Esophagus (tissue), 2 donors: ENCODE results near the gene KCNK18. TPM values are rescaled to one million over a fixed set of nuclear protein-coding genes. Genes with fewer than 3 reads are reported as not detected.

Experiments
- H3K27ac ChIP-seq, 2 donors: one replicate each; pipeline ENCODE4 v1.5.1; 2013; ENCODE audit warnings: low read depth in 2 of 2, mild to moderate bottlenecking in 2 of 2, inconsistent platforms in 1 of 2, low read length in 1 of 2, moderate library complexity in 1 of 2
- H3K27me3 ChIP-seq, 2 donors: one replicate each; pipeline ENCODE4 v1.6.1; 2013; ENCODE audit warnings: low read length in 2 of 2, control low read depth in 1 of 2, mild to moderate bottlenecking in 1 of 2; ENCODE audit not compliant: insufficient read depth in 2 of 2, control insufficient read depth in 1 of 2
- H3K36me3 ChIP-seq, 2 donors: one replicate each; pipeline ENCODE4 v1.6.1; 2013; ENCODE audit warnings: low read length in 1 of 2; ENCODE audit not compliant: control insufficient read depth in 2 of 2, insufficient read depth in 2 of 2
- H3K4me1 ChIP-seq, 2 donors: one replicate each; pipeline ENCODE4 v1.6.1; 2013; ENCODE audit warnings: low read length in 1 of 2; ENCODE audit not compliant: control insufficient read depth in 2 of 2, insufficient read depth in 2 of 2
- H3K4me3 ChIP-seq, 2 donors: one replicate each; pipeline ENCODE4 v1.5.1; 2013; ENCODE audit warnings: low read length in 2 of 2, mild to moderate bottlenecking in 2 of 2, low read depth in 1 of 2, moderate library complexity in 1 of 2
- H3K9me3 ChIP-seq, 2 donors: one replicate each; pipeline ENCODE4 v1.6.1; 2013; ENCODE audit warnings: mild to moderate bottlenecking in 2 of 2, low read depth in 1 of 2, low read length in 1 of 2, moderate library complexity in 1 of 2; ENCODE audit not compliant: control insufficient read depth in 2 of 2, insufficient read depth in 1 of 2
- WGBS, 2 donors: extraction: QIAGEN DNeasy Blood & Tissue Kit; methylation state at CpG; one replicate each; pipeline ENCODE4 v1.1.7; 2013; 5-methylcytosine and 5-hydroxymethylcytosine counted together
- polyA plus RNA-seq, 2 donors: library from polyadenylated mRNA; stranded (reverse); fragments of 200-250 nt; gene quantifications; one replicate each; pipeline ENCODE4 v1.2.3, GENCODE V29; 2013
- donor health status: healthy with polysubstance abuse.
- donor health status: Bipolar disorder and iron deficiency.

Gene KCNK18
- not detected for polyA plus RNA-seq

DNA sequence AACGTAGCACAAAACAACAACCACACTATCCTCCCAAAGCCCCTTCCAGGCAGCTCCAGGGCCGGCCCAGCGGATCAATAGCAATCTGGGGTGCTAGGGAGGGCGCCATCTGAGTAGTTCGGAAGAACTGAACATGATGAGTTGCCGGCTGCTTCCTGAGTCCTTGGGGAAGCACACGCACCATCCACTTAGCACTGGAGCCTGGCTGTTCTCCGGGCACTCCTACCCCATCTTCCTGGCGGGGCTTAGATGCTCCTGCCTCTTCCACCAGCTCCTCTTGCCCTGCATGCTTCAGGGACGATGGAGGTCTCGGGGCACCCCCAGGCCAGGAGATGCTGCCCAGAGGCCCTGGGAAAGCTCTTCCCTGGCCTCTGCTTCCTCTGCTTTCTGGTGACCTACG is at the start of gene KCNK18:
TSS of gene KCNK18 (plus strand) at position 301 of the 400 bp plus-strand sequence. CDS start at position 301, 0 bp downstream.
- Histone ChIP-seq H3K9me3 (peaks cover 0 to 6% of the 10 kb centered on the region in 2 donors), H3K4me3 (no peak within 1 kb of the TSS), H3K27me3 (no peaks in the 10 kb centered on the region), H3K36me3 (no peaks in the 10 kb centered on the region), H3K27ac (no peak within 1 kb of the TSS), H3K4me1 (no peaks in the 10 kb centered on the region)
- 84 to 85% methylated on average over 12 of the region's 12 CpGs for WGBS, 2 donors

DNA sequence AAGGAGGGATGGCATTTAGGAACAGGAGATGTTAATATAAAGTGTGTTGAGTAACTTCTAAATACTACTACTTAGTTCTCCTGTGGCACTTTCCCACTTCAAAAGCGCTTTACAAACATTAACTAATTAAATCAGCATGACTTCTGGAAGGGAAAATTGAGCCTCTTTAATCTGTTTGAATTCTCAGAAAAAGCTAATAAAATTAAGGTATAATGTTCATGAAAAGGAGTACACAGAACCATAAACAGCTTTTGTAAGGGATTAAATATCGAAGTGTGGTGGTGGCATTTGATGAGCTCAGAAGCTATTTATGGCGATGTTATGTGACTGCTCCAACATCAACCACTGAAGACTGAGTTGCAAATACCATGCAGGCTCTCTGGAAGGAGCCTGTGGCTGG is 49.0 kb upstream of the KCNK18 start:
- WGBS, 2 donors: 78 to 79% methylated on average over 3 of the region's 3 CpGs
- Histone ChIP-seq H3K27me3 (peaks cover 4 to 16% of the 10 kb centered on the region in 2 donors), H3K9me3 (peaks cover 0 to 3% of the 10 kb centered on the region in 2 donors), H3K4me1 (no peaks in the 10 kb centered on the region), H3K4me3 (no peak overlapping the region), H3K36me3 (no peaks in the 10 kb centered on the region), H3K27ac (no peak overlapping the region)

DNA sequence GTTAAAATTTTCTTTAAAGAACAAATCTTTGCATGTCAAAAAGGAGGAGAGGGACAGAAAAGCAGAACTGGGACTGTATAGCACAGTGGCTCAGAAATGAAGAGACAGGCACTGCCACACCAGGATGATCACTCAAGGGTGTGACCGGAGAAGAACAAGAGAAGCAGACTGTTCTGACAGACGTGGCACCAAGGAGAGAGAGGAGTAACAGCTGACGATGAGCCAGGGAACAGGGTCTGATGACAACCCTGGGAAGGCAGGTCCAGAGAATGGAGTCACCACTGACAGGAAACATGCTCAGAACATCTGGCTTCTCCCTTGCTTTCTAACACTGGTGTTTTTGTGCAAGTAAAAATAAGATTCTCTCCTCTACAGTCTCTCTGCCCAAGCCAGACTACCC is 44.6 kb upstream of the KCNK18 start:
- Histone ChIP-seq H3K36me3 (no peaks in the 10 kb centered on the region), H3K27ac (no peak overlapping the region), H3K27me3 (peaks cover 5 to 8% of the 10 kb centered on the region in 2 donors), H3K4me1 (no peaks in the 10 kb centered on the region), H3K9me3 (no peaks in the 10 kb centered on the region), H3K4me3 (no peak overlapping the region)
- WGBS, 2 donors: 42% methylated on average over 3 of the region's 3 CpGs

DNA sequence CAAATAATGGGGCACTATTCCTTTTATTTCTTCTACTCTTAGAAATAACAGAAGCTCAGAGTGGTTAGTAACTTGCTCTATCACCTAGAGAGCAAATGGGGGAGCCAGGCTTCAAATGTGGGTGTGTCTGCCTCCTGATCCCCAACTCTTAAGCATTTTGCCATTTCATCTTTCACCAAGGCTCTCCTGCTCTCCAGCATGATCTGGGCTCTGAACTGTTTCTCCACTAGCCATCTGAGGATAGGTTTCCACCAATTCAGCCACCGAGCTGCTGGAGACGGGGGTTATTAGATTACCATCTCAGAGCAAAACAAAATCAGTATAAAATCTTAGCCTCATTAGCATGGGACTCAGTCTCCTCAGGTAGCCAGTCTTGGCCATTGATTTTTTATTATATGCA is 39.0 kb upstream of the KCNK18 start:
- Histone ChIP-seq H3K36me3 (no peaks in the 10 kb centered on the region), H3K4me1 (peaks cover under 1 to 1% of the 10 kb centered on the region in 2 donors), H3K4me3 (no peak overlapping the region), H3K9me3 (no peaks in the 10 kb centered on the region), H3K27me3 (peaks cover 8 to 29% of the 10 kb centered on the region in 2 donors), H3K27ac (no peak overlapping the region)
- WGBS, 2 donors: 20 to 23% methylated on average over 2 of the region's 2 CpGs

DNA sequence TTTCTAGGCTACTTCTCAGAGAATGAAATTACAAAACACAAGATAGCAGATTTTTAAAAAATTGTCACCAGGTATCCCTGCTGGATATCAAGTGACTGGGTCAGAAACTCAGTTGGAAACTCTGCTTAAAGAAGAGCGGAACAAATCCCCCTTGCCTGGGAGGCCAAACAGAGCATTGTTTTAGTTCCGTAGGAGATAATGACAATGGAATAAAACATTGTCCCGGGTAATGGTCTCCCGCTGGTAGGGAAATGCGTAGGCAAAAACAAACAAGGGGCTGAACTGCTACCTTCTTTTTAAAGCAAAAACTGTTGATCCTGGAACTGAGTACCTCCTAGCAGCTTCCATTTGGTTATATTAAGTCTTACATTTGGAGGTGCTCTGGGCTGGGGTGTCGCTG is 37.9 kb upstream of the KCNK18 start:
- Histone ChIP-seq H3K4me3 (no peak overlapping the region), H3K4me1 (peaks cover 4 to 5% of the 10 kb centered on the region in 2 donors), H3K9me3 (no peaks in the 10 kb centered on the region), H3K27me3 (peaks cover 8 to 35% of the 10 kb centered on the region in 2 donors), H3K27ac (no peak overlapping the region), H3K36me3 (no peaks in the 10 kb centered on the region)
- 15 to 19% methylated on average over 6 of the region's 6 CpGs for WGBS, 2 donors

DNA sequence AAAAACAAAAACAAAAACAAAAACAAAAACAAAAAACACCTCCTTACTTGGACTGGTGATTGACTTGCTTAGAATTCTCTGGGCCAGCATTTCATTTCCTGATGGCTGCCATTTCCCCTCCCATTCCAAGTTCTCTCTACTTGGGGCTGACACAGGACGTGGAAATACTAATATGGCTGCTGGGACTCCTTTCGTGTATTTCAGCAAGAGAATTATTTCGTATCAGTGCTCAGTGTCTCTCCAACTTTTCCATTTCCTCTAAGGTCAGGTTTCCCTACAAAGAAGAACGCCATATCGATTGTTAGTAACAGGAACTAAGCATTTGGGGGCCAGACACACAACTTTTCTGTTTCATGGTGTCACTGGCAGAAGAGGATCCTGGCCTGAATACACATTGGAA is 36.7 kb upstream of the KCNK18 start:
- Histone ChIP-seq H3K9me3 (peaks cover 0 to under 1% of the 10 kb centered on the region in 2 donors), H3K36me3 (no peaks in the 10 kb centered on the region), H3K27ac (no peak overlapping the region), H3K4me3 (no peak overlapping the region), H3K4me1 (peaks cover 5% of the 10 kb centered on the region in 2 donors), H3K27me3 (peaks cover 8 to 33% of the 10 kb centered on the region in 2 donors)
- WGBS, 2 donors: 18 to 22% methylated on average over 5 of the region's 5 CpGs

DNA sequence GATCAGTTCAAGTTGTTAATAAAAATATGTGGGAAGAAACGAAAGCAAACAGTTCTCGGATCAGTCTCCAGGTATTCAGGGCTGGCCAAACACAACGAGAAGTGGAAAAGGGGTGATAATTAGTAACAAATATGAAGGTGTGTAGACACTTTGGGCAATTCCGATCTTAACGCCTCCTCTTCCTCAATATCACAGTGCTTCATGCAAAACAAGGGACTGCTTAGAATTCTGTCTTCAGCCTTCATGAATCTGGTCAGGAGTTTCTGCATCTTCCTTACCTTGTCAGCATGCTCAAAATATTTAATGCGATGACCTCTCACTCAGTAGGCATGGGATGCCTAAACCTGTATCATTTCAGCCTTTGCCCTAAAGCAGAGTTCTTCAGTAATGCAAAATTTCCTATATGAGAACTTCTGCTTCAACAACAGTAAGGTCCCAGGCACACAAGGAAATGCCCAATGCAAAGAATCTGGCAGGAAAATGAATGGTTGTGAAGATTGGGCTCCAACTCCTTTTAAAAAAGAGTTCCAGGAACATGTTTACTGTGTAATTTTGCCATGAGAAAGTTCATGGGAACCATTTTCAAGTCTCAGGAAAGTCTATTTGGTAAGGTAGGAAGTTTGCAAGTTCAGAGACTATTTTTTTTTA is 35.8 kb upstream of the KCNK18 start:
- H3K36me3 ChIP-seq: no peaks in the 10 kb centered on the region
- no peak overlapping the region for H3K4me3 ChIP-seq
- H3K27me3 ChIP-seq: peaks cover 8 to 35% of the 10 kb centered on the region in 2 donors
- H3K9me3 ChIP-seq: peaks cover 0 to 1% of the 10 kb centered on the region in 2 donors
- 8 to 15% methylated on average over 6 of the region's 6 CpGs for WGBS, 2 donors
- H3K4me1 ChIP-seq: peaks cover 5 to 9% of the 10 kb centered on the region in 2 donors
- H3K27ac ChIP-seq: no peak overlapping the region

DNA sequence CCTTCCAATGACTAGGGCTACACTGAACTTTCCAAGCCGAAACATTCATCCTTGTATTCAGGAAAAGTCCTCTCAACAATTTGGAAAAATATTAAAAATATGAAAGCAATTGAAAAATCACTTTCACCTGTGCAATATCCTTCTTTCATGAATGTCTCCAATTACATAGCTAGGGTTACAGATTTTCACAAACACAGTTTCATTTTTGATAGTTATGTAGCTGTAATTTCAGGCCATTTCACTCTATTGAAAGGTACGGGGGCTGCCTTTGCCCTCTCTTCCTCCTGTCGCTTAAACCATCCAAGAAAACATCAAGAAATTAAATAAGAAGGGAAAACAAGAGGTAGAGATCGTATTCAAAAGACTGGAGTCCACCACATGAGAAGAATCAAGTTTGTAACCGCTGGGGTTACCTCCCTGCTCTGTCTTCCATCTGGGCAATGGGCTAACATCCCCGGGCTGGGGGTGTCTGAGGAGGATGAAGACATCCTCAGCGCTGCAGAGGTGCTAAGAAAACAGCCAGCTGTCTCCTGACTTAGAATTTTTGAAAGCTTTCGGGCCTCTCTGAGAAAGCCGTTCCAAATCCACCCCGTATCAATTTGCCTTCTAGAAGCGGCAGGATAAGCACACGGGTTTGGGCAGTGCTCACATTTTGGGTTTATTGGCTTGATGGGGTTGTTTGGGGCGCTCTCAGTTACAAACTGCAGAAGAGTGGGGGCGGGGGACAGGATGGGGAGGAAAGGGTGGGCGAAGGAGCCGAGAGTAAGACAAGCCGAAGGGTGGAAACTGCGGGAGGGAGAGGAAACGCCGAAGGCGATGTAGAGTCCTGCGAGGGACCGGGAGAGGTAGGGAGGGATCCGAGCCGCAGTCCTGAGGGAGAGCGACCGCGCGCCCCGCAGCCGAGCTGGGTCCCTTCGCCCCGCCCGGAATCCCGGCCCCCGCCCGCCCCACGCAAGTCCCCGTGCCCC is 34.9 kb upstream of the KCNK18 start:
- H3K9me3 ChIP-seq: peaks cover 0 to 1% of the 10 kb centered on the region in 2 donors
- H3K27ac ChIP-seq: no peak overlapping the region
- H3K36me3 ChIP-seq: no peaks in the 10 kb centered on the region
- peak overlapping the region in 1 of 2 donors; percentile 12 for H3K4me3 ChIP-seq
- peaks cover 8 to 40% of the 10 kb centered on the region in 2 donors for H3K27me3 ChIP-seq
- H3K4me1 ChIP-seq: peaks cover 8 to 14% of the 10 kb centered on the region in 2 donors
- WGBS, 2 donors: 4 to 6% methylated on average over 33 to 39 of the region's 39 CpGs

DNA sequence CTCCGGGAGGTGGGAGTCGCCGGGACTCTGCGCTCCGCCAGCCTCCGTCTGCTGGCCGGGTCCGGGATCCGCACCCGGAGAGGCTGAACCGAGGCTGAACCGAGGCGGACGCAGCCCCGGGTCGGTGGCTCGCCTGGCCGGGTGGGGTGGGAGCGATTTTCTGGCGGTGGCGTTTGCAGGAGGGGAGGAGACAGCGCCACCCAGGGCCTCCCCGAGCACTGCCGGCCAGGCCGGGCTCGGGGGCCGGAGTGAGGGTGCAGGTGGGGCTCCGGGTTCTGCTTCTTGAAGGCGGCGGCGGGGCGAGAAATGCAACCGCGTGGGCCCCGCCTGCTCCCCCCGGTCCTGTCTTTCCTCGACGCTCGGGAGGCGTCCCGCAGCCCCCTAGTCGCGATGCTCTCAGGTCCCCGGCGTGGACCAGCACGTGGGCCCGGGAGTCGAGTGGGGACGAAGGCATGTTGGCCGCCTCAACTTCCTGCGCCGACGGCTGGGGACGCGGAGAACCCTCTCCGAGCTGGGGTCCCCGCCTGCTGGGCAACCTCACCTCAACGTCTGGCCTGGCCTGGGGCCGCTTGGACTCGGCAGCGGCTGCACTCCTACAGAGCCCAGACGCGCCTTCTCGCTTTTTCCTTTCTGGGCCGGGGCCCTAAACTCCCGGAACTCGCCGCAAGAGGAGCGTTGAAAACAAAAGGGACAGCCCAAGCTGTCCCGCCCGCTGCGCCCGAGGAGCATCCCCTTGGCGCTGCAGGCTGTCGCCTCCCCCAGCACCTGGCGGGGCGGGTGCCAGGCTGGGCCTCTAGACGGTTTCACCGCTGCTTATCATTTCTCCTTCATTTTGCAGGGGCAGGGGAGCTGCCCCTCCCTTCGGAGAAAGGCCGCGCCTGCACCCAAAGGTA is 34.0 kb upstream of the KCNK18 start:
- peaks cover 8 to 46% of the 10 kb centered on the region in 2 donors for H3K27me3 ChIP-seq
- H3K4me1 ChIP-seq: peaks cover 9 to 23% of the 10 kb centered on the region in 2 donors
- WGBS, 2 donors: 3 to 5% methylated on average over 82 of the region's 82 CpGs
- peak overlapping the region in 1 of 2 donors; percentile 12 for H3K4me3 ChIP-seq
- peaks cover 0 to 1% of the 10 kb centered on the region in 2 donors for H3K9me3 ChIP-seq
- no peaks in the 10 kb centered on the region for H3K36me3 ChIP-seq
- no peak overlapping the region for H3K27ac ChIP-seq
